Gastrocnemius medialis (tissue), 4 donors: ENCODE data around the gene CEP295NL. TPM values are rescaled to one million over a fixed set of nuclear protein-coding genes. Genes with fewer than 3 reads are reported as not detected.

ENCODE experiments used
- ATAC-seq, 2 donors: fragments of 150-250 bp; one replicate each; pipeline ENCODE4 v1.9.1; 2016
- DNase-seq, 2 donors: peaks; one replicate each; pipeline ENCODE4 v3.0.0-alpha.2; 2019
- H3K27ac ChIP-seq, 4 donors: fragments of 200-600 bp; sonication (generic); 1 replicate in 1 of 4; 2 replicates in 3 of 4; pipeline ENCODE4 v1.5.1; 2016 to 2018; ENCODE audit warnings: mild to moderate bottlenecking in 2 of 4, moderate library complexity in 1 of 4
- H3K27me3 ChIP-seq, 3 donors: fragments of 200-600 bp; sonication (generic) in 2 of 3; 1 replicate in 1 of 3; 2 replicates in 2 of 3; pipeline versions ENCODE4 v1.5.1 to v1.6.0; 2016 to 2019; ENCODE audit warnings: mild to moderate bottlenecking in 1 of 3, moderate library complexity in 1 of 3
- H3K36me3 ChIP-seq, 2 donors: fragments of 200-600 bp; sonication (generic) in 1 of 2; one replicate each; pipeline ENCODE4 v1.5.1; 2017 to 2018
- H3K4me1 ChIP-seq, 2 donors: fragments of 200-600 bp; sonication (generic) in 1 of 2; one replicate each; pipeline ENCODE4 v1.5.1; 2016 to 2017; ENCODE audit warnings: mild to moderate bottlenecking in 2 of 2
- H3K4me3 ChIP-seq, 4 donors: fragments of 200-600 bp; sonication (generic) in 3 of 4; 1 replicate in 1 of 4; 2 replicates in 3 of 4; pipeline ENCODE4 v1.5.1; 2016 to 2019; ENCODE audit warnings: mild to moderate bottlenecking in 2 of 4
- H3K9me3 ChIP-seq, 3 donors: fragments of 200-600 bp; sonication (generic) in 2 of 3; 1 replicate in 1 of 3; 2 replicates in 2 of 3; pipeline ENCODE4 v1.5.1; 2016 to 2019
- POLR2A ChIP-seq, 2 donors: fragments of 450-650 bp; IDR thresholded peaks; one replicate each; pipeline ENCODE4 v1.6.1; 2017; ENCODE audit warnings: antibody characterized with exemption in 2 of 2, mild to moderate bottlenecking in 2 of 2, moderate library complexity in 2 of 2
- in situ Hi-C, 4 donors: fragments of 200-750 bp; cut with MboI; loops; one replicate each; pipeline versions ENCODE4 v1.15.0 to v1.8.0; 2017; ENCODE audit warnings: low sequenced_read_pairs in 4 of 4
- intact Hi-C: fragments of 100-400 bp; cut with DNase I; formaldehyde crosslinking; loops from one replicate; pipeline ENCODE4 v1.15.1; 2023; ENCODE audit warnings: low total_unique reads
- total RNA-seq, 4 donors: library from RNA; depleted of rRNA; stranded (reverse); fragments of >200 nt; gene quantifications; one replicate each; pipeline versions ENCODE4 v1.1.0 to v1.2.3, GENCODE V29; 2016
- TF ChIP-seq, protein P1 (sequence below), 5 experiments: fragments of 450-650 bp in 3 of 5; fragments of 200-600 bp in 2 of 5; sonication (generic) in 2 of 5; IDR thresholded peaks in 4 of 5; conservative IDR thresholded peaks in 1 of 5; 1 replicate in 4 of 5; 2 replicates in 1 of 5; pipeline ENCODE4 v1.5.1; 2016 to 2019; ENCODE audit warnings: antibody characterized with exemption in 5 of 5, mild to moderate bottlenecking in 3 of 5, moderate library complexity in 3 of 5

Gene CEP295NL
- total RNA-seq, 4 donors from 2014 or later, result 0.16 TPM; not detected in 3

DNA sequence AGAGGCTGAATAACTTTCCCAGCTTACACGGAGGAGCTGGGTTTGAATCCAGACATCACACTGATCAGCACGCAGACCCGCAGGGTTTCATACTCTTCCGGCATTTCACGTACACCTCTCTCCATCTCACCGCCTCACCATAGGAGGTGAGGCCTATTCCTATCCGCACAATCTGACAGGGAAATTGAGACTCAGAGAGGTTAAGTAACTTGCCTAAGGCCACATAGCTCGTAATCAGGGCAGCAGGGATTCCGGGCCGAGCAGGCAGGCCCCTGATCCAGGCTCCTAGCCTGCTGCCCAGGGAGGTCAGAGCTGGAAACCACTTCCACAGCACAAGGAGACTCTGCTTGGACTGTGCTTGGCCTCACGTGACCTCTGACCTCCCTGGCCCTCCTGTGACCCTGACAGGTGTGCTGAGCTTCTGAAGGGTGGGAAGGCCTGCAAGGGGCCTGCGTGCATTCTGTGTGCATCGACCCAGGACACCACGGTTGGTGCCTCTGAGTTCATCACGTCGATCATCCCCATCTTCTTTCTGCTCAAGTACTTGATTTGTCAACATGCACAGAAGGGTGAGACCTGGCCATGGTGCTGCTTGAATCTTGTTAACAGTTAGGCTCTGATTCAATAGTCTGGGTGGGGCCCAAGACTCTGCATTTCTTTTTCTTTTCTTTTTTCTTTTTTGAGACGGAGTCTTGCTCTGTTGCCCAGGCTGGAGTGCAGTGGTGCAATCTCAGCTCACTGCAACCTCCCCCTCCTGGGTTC, 4.7 kb downstream of the CEP295NL start:
- DNase-seq (no peak), ATAC-seq (no peak)
- in situ Hi-C loops (no loop called here), intact Hi-C loops (no loop called here)
- H3K4me1 ChIP-seq, result peaks cover 41 to 42% of the 10 kb centered on the region in 2 donors
- H3K9me3 ChIP-seq, result no peaks in the 10 kb centered on the region
- no peak for TF ChIP-seq POLR2A (IDR thresholded peaks at IDR 0.05)
- TF ChIP-seq, protein P1, sequence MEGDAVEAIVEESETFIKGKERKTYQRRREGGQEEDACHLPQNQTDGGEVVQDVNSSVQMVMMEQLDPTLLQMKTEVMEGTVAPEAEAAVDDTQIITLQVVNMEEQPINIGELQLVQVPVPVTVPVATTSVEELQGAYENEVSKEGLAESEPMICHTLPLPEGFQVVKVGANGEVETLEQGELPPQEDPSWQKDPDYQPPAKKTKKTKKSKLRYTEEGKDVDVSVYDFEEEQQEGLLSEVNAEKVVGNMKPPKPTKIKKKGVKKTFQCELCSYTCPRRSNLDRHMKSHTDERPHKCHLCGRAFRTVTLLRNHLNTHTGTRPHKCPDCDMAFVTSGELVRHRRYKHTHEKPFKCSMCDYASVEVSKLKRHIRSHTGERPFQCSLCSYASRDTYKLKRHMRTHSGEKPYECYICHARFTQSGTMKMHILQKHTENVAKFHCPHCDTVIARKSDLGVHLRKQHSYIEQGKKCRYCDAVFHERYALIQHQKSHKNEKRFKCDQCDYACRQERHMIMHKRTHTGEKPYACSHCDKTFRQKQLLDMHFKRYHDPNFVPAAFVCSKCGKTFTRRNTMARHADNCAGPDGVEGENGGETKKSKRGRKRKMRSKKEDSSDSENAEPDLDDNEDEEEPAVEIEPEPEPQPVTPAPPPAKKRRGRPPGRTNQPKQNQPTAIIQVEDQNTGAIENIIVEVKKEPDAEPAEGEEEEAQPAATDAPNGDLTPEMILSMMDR (IDR thresholded peaks at IDR 0.05 in 4 of 5, conservative IDR thresholded peaks at IDR 0.05 in 1 of 5), result no peak
- H3K4me3 ChIP-seq, result no peak overlapping the region
- no peaks in the 10 kb centered on the region for H3K36me3 ChIP-seq
- peak overlapping the region in 1 of 4 donors; percentile 48 for H3K27ac ChIP-seq
- H3K27me3 ChIP-seq, result no peaks in the 10 kb centered on the region

DNA sequence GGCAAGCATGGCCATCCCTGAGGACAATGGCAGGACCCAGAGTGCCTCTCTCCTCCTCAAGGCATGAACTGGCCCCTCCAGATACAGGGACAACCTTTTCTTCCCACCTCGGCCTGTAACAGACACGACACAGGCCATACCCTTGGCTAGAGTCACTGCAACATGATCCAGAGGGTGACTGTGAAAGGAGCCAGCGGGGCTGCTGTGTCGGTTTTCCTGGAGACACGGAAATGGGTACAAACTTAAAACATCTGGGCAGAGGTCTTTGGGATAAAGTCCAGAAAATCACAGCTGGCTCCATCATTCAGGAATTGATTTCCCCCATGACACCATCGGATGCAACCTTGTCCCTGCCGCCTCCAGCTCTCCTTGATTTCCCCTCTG, 5.3 kb downstream of the CEP295NL start:
- no peak for DNase-seq
- ATAC-seq, result peak; percentile 56 to 61
- Histone ChIP-seq H3K27me3 (no peaks in the 10 kb centered on the region), H3K36me3 (no peaks in the 10 kb centered on the region), H3K27ac (peak overlapping the region in 2 of 4 donors; percentile 28 to 48), H3K4me3 (no peak overlapping the region), H3K4me1 (peaks cover 40 to 42% of the 10 kb centered on the region in 2 donors), H3K9me3 (no peaks in the 10 kb centered on the region)
- TF ChIP-seq, protein P1 (IDR thresholded peaks at IDR 0.05 in 4 of 5, conservative IDR thresholded peaks at IDR 0.05 in 1 of 5), result no peak
- intact Hi-C loops (no loop called here), in situ Hi-C loops (no loop called here)

DNA sequence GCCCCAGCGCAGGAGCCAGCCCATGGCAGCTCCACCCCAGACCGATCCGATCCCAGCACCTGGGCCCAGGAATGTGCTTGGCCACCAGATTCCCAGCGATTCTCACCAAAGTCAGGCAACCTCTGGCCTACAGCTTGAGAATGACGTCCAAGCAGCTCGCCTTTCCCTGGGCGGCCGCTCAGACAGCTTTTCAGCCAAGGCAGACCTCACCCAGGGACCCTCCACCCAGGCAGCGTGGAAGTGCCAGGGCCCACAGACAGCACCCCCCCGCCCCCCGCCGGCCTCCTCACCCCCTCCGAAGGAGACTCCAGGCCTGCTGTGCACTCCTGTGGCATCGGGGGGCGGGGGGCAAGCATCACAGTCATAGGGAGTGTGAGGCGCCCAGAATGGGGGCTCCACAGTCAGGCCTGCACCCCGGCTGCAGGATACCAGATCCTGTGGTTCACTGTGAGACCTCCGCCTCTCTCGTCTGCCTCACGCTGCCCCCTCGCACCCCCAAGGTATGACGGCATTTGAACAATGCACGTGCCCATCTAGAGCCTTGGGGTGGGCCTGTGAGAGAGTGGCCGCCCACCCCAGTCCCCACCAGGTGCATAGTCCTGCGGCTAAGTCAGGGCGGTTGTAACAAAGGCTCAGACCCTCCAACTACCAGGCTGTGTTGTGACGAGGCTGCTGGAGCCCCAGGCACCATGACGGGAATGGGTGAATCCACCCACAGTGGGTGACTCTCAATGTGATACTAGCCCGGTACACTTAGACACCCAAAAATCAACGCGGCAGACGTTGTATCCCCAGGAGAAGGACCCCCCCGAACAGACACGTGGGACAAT, 6.0 kb downstream of the CEP295NL start:
- DNase-seq, result no peak
- no peak for ATAC-seq
- no peaks in the 10 kb centered on the region for H3K36me3 ChIP-seq
- peak overlapping the region in 3 of 4 donors; percentile 28 to 48 (median 45) for H3K27ac ChIP-seq
- H3K27me3 ChIP-seq, result no peaks in the 10 kb centered on the region
- in situ Hi-C loops (no loop called here), intact Hi-C loops (no loop called here)
- H3K9me3 ChIP-seq, result no peaks in the 10 kb centered on the region
- TF ChIP-seq, protein P1 (IDR thresholded peaks at IDR 0.05 in 4 of 5, conservative IDR thresholded peaks at IDR 0.05 in 1 of 5), result no peak
- TF ChIP-seq POLR2A (IDR thresholded peaks at IDR 0.05), result no peak
- H3K4me3 ChIP-seq, result no peak overlapping the region
- H3K4me1 ChIP-seq, result peaks cover 42 to 46% of the 10 kb centered on the region in 2 donors

DNA sequence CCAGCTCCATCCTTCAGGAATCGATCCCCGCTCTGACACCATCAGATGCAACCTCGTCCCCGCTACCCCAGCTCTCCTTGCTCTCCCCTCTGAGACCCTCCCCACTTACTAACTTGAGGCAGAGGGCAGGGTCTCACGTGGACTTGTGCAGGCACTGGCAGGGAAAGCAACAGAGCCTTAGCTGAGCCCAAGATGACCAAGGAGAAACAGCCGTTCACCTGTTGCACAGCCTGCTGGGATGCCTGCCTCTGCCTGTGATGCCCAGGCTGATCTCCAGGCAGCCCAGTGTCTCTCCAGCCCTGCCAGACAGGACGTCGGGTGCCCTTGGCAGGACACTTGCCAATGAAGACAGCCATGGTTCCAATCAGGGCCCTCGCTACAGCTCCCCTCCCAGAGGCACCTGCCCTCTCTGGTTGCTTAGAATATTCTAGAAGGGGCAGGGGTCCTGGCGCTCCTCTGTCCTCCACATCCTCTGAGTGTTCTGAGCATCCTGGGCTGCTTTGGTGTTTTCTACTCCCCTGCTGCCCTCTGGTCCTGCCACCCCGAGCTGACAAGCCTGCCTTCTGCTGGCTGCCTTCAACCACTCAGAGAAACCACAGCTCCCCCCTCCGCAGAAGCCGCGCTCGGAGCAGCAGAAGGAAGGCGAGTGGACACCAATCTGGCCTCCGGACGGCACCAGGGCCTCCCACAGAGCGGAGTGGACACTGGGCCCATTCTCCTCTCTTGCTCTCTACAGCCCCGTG, 6.7 kb downstream of the CEP295NL start:
- Histone ChIP-seq H3K9me3 (no peaks in the 10 kb centered on the region), H3K27me3 (no peaks in the 10 kb centered on the region), H3K36me3 (no peaks in the 10 kb centered on the region), H3K27ac (peak overlapping the region; percentile 28 to 53 (median 40)), H3K4me3 (no peak overlapping the region), H3K4me1 (peaks cover 42 to 49% of the 10 kb centered on the region in 2 donors)
- no peak for DNase-seq
- intact Hi-C loops (no loop called here), in situ Hi-C loops (no loop called here)
- no peak for ATAC-seq
- TF ChIP-seq, protein P1 (IDR thresholded peaks at IDR 0.05 in 4 of 5, conservative IDR thresholded peaks at IDR 0.05 in 1 of 5), result no peak
- no peak for TF ChIP-seq POLR2A (IDR thresholded peaks at IDR 0.05)
